HCT116 (cell line): ENCODE results near the gene RGS9BP. TPM values are rescaled to one million over a fixed set of nuclear protein-coding genes. Genes with fewer than 3 reads are reported as not detected.
A peak's percentile ranks its signal among the peaks of the same experiment; 100 is the strongest.
"Not testable (repeated sequence)": the region's sequence is repeated elsewhere in the genome, so short reads cannot be mapped to it uniquely, and the experiment has no call there.

ENCODE experiments used
- ATAC-seq: fragments of 200-7000 bp; cut with Tn5 transposase; 2 replicates; pipeline ENCODE4 v1.9.1; 2020; ENCODE audit warnings: mild to moderate bottlenecking, moderate library complexity
- BruUV-seq: library from RNA; stranded (reverse); fragments of 400-500 nt; replicated peaks from 2 replicates; lab custom pipeline; 2021; lab: Mats Ljungman, UMichigan
- CTCF ChIA-PET: fragments of 300-600 bp; sonication (Branson Sonifier 250); formaldehyde crosslinking; loops from one replicate; lab custom pipeline; 2021; ENCODE audit warnings: antibody characterized with exemption; lab: Charles Lee
- POLR2A ChIA-PET: fragments of 300-600, 350-600 bp; sonication (Branson Sonifier 250); formaldehyde crosslinking; loops from one replicate; lab custom pipeline; 2021; ENCODE audit warnings: antibody characterized with exemption; lab: Charles Lee
- RAD21 ChIA-PET, 2 experiments: fragments of 300-600 bp; sonication (Branson Sonifier 250); formaldehyde crosslinking; loops; one replicate each; lab custom pipeline; 2023; ENCODE audit warnings: low total read pairs in 2 of 2; ENCODE audit not compliant: uncharacterized antibody in 2 of 2, unreplicated experiment in 2 of 2, low non-redundant PET in 1 of 2; lab: Charles Lee
- DNase-seq: peaks from one replicate; pipeline ENCODE4 v3.0.0-alpha.2; 2010; ENCODE audit warnings: low read depth, low spot score
- H2AFZ ChIP-seq: fragments of 200-600 bp; shearing (Covaris generic), sonication (generic); 2 replicates; pipeline ENCODE4 v1.6.1; 2017; ENCODE audit warnings: low read depth, mixed run types, mixed read lengths, antibody characterized with exemption, low read length; ENCODE audit not compliant: poor library complexity, severe bottlenecking
- H3K27ac ChIP-seq: 2 replicates; pipeline ENCODE4 v1.5.1; 2012; ENCODE audit warnings: low read depth, low read length
- H3K27me3 ChIP-seq: fragments of 200-600 bp; sonication (generic); 2 replicates; pipeline ENCODE4 v1.6.1; 2016; ENCODE audit warnings: mixed run types, low read length, mixed read lengths; ENCODE audit not compliant: insufficient read depth
- H3K36me3 ChIP-seq, 2 experiments: fragments of 200-500 bp in 1 of 2; fragments of 200-600 bp in 1 of 2; sonication (Bioruptor generic) in 1 of 2; sonication (generic) in 1 of 2; 2 replicates each; pipeline versions ENCODE4 v1.5.1 to v1.6.1; 2014 to 2016; ENCODE audit warnings: low read length in 2 of 2, inconsistent platforms in 1 of 2, mixed read lengths in 1 of 2, mixed run types in 1 of 2; ENCODE audit not compliant: insufficient read depth in 2 of 2, control insufficient read depth in 1 of 2
- H3K4me1 ChIP-seq, 2 experiments: fragments of 200-600 bp in 1 of 2; sonication (generic) in 1 of 2; 2 replicates each; pipeline versions ENCODE4 v1.5.1 to v1.6.1; 2012 to 2017; ENCODE audit warnings: low read length in 2 of 2, inconsistent platforms in 1 of 2, mild to moderate bottlenecking in 1 of 2, mixed read lengths in 1 of 2, mixed run types in 1 of 2, moderate library complexity in 1 of 2; ENCODE audit not compliant: insufficient read depth in 2 of 2, control insufficient read depth in 1 of 2
- H3K4me2 ChIP-seq: fragments of 200-600 bp; sonication (generic); 2 replicates; pipeline ENCODE4 v1.6.1; 2017; ENCODE audit warnings: mixed run types, low read length, mixed read lengths
- H3K4me3 ChIP-seq, 2 experiments: fragments of 200-600 bp in 1 of 2; sonication (generic) in 1 of 2; replicated peaks in 1 of 2; 2 replicates each; pipeline ENCODE4 v1.5.1; 2011 to 2016; ENCODE audit warnings: low read length in 2 of 2, control low read depth in 1 of 2, low read depth in 1 of 2, mild to moderate bottlenecking in 1 of 2, mixed read lengths in 1 of 2, mixed run types in 1 of 2
- H3K79me2 ChIP-seq: fragments of 200-600 bp; sonication (generic); 2 replicates; pipeline ENCODE4 v1.6.1; 2017; ENCODE audit warnings: mild to moderate bottlenecking, mixed run types, low read length, moderate library complexity, mixed read lengths; ENCODE audit not compliant: insufficient read depth
- H3K9ac ChIP-seq: fragments of 200-600 bp; sonication (generic); 2 replicates; pipeline ENCODE4 v1.6.1; 2016; ENCODE audit warnings: low read length, mixed read lengths
- H3K9me2 ChIP-seq: fragments of 200-600 bp; sonication (generic), shearing (Covaris generic); 2 replicates; pipeline ENCODE4 v1.6.1; 2017; ENCODE audit warnings: mixed run types, mild to moderate bottlenecking, moderate library complexity; ENCODE audit not compliant: insufficient read depth
- H3K9me3 ChIP-seq, 2 experiments: fragments of 200-500 bp in 1 of 2; fragments of 200-600 bp in 1 of 2; sonication (Bioruptor generic) in 1 of 2; sonication (generic) in 1 of 2; 2 replicates each; pipeline ENCODE4 v1.6.1; 2014 to 2017; ENCODE audit warnings: low read length in 2 of 2, mixed read lengths in 2 of 2, inconsistent platforms in 1 of 2, low read depth in 1 of 2, mild to moderate bottlenecking in 1 of 2, mixed run types in 1 of 2, moderate library complexity in 1 of 2; ENCODE audit not compliant: control insufficient read depth in 1 of 2, insufficient read depth in 1 of 2
- H4K20me1 ChIP-seq: fragments of 200-600 bp; sonication (generic), shearing (Covaris generic); 2 replicates; pipeline ENCODE4 v1.6.1; 2017; ENCODE audit warnings: mixed run types, mild to moderate bottlenecking, moderate library complexity; ENCODE audit not compliant: insufficient read depth
- CTCF ChIP-seq, 3 experiments: fragments of 200-600 bp in 1 of 3; sonication (generic) in 1 of 3; IDR thresholded peaks in 2 of 3; conservative IDR thresholded peaks in 1 of 3; 2 replicates each; pipeline ENCODE4 v1.5.1; 2012 to 2017; ENCODE audit warnings: low read depth in 2 of 3, low read length in 2 of 3, antibody characterized with exemption in 1 of 3, borderline replicate concordance in 1 of 3, control low read depth in 1 of 3, mild to moderate bottlenecking in 1 of 3, mixed read lengths in 1 of 3, mixed run types in 1 of 3, moderate library complexity in 1 of 3; ENCODE audit not compliant: insufficient read depth in 1 of 3
- EGR1 ChIP-seq: IDR thresholded peaks from 2 replicates; pipeline ENCODE4 v1.6.1; 2012; ENCODE audit warnings: low read depth
- EZH2 ChIP-seq: fragments of 200-600 bp; sonication (generic); IDR thresholded peaks from 2 replicates; pipeline ENCODE4 v1.6.1; 2017; ENCODE audit warnings: antibody characterized with exemption, mixed run types
- JUND ChIP-seq: IDR thresholded peaks from 2 replicates; pipeline ENCODE4 v1.6.1; 2012
- MAX ChIP-seq: IDR thresholded peaks from 2 replicates; pipeline ENCODE4 v1.6.1; 2012
- POLR2A ChIP-seq: IDR thresholded peaks from 2 replicates; pipeline ENCODE4 v1.7.0; 2011; ENCODE audit warnings: borderline replicate concordance; ENCODE audit not compliant: insufficient read depth, insufficient read length; ENCODE audit errors: extremely low read depth
- POLR2AphosphoS5 ChIP-seq: IDR thresholded peaks from 2 replicates; pipeline ENCODE4 v1.6.1; 2011; ENCODE audit warnings: mild to moderate bottlenecking, low read depth, low read length, moderate library complexity
- RAD21 ChIP-seq: IDR thresholded peaks from 2 replicates; pipeline ENCODE4 v1.6.1; 2012; ENCODE audit warnings: low read depth, mild to moderate bottlenecking
- ZBTB33 ChIP-seq: IDR thresholded peaks from 2 replicates; pipeline ENCODE4 v1.6.1; 2011; ENCODE audit warnings: mild to moderate bottlenecking, low read length, moderate library complexity; ENCODE audit not compliant: insufficient replicate concordance; ENCODE audit errors: extremely low read depth
- intact Hi-C: fragments of 100-400 bp; cut with micrococcal nuclease; formaldehyde crosslinking; loops from 2 replicates; pipeline ENCODE4 v1.10.0; 2022
- total RNA-seq: library from RNA; stranded (reverse); gene quantifications from one replicate; pipeline ENCODE4 v1.2.1, GENCODE V29; 2021; ENCODE audit not compliant: unreplicated experiment

Gene RGS9BP
- total RNA-seq, 1 experiment from 2014 or later, result 0.54 TPM

- CTCF ChIA-PET, result no interaction called here
- POLR2A ChIA-PET, result no interaction called here
- DNase-seq, result no peak
- Histone ChIP-seq H3K27ac (no peak overlapping the region), H3K9me3 (no peaks in the 10 kb centered on the region), H3K4me2 (no peak overlapping the region), H3K36me3 (peaks cover 8 to 18% of the 10 kb centered on the region in 2 experiments; a peak in 3 of 4 replicates), H3K9ac (no peak overlapping the region), H3K27me3 (no peaks in the 10 kb centered on the region), H3K9me2 (no peaks in the 10 kb centered on the region), H3K4me1 (peaks cover 3 to 6% of the 10 kb centered on the region in 2 experiments; a peak in 3 of 4 replicates), H3K79me2 (peaks cover 21% of the 10 kb centered on the region; the same call in 1 of the 2 replicates), H3K4me3 (no peak overlapping the region), H4K20me1 (no peaks in the 10 kb centered on the region), H2AFZ (no peak overlapping the region)
- TF ChIP-seq CTCF (IDR thresholded peaks at IDR 0.05 in 2 of 3, conservative IDR thresholded peaks at IDR 0.05 in 1 of 3; ENCODE audit: borderline replicate concordance in 1 of 3, insufficient read depth in 1 of 3, low read depth in 2 of 3, low read length in 2 of 3), result no peak
- TF ChIP-seq POLR2A, result no peak
- BruUV-seq, result no TSS peak
- intact Hi-C loops, result no loop called here
- RAD21 ChIA-PET, result no interaction called here
- no peak for ATAC-seq
These were observed 25.0 kb upstream of the RGS9BP start for GRCh38 chr19:32650671-32651070.

GRCh38 chr19:32651729-32652140 lies 23.9 kb upstream of the RGS9BP start:
- Histone ChIP-seq H3K4me3 (no peak overlapping the region), H4K20me1 (no peaks in the 10 kb centered on the region), H3K27ac (no peak overlapping the region)
- POLR2A ChIA-PET, result no interaction called here
- TF ChIP-seq JUND (no peak), MAX (no peak), EZH2 (no peak), ZBTB33 (no peak), RAD21 (no peak), EGR1 (no peak), POLR2AphosphoS5 (no peak)
- TF ChIP-seq, all 23 proteins: peak for 0
- no peak overlapping the region for H2AFZ ChIP-seq
- RAD21 ChIA-PET, result no interaction called here
- no peaks in the 10 kb centered on the region for H3K27me3 ChIP-seq
- no TSS peak for BruUV-seq
- peaks cover 3 to 6% of the 10 kb centered on the region in 2 experiments; a peak in 3 of 4 replicates for H3K4me1 ChIP-seq
- H3K79me2 ChIP-seq, result peaks cover 21% of the 10 kb centered on the region; the same call in 1 of the 2 replicates
- ATAC-seq, result peak; percentile 70
- peaks cover 14 to 20% of the 10 kb centered on the region in 2 experiments; a peak in 3 of 4 replicates for H3K36me3 ChIP-seq
- no peaks in the 10 kb centered on the region for H3K9me3 ChIP-seq
- no peak overlapping the region for H3K9ac ChIP-seq
- no peaks in the 10 kb centered on the region for H3K9me2 ChIP-seq
- H3K4me2 ChIP-seq, result no peak overlapping the region
- CTCF ChIA-PET, result interaction anchor here (1.0 kb wide), 1 partner anchor 52 kb away, joined by 3 read pairs; no protein-coding TSS in a partner anchor
- no peak for DNase-seq
- intact Hi-C loops, result no loop called here

GRCh38 chr19:32652331-32652730 lies 23.3 kb upstream of the RGS9BP start:
- H3K4me2 ChIP-seq, POLR2A ChIA-PET, H3K27me3 ChIP-seq, ATAC-seq, H3K27ac ChIP-seq, RAD21 ChIA-PET, H3K9me3 ChIP-seq, H2AFZ ChIP-seq, H4K20me1 ChIP-seq, BruUV-seq, H3K9ac ChIP-seq, H3K4me1 ChIP-seq, H3K9me2 ChIP-seq, H3K4me3 ChIP-seq, DNase-seq, intact Hi-C loops: not testable (repeated sequence)
- H3K36me3 ChIP-seq, result peaks cover 14 to 18% of the 10 kb centered on the region in 2 experiments; a peak in 3 of 4 replicates
- H3K79me2 ChIP-seq, result peaks cover 21% of the 10 kb centered on the region; the same call in 1 of the 2 replicates
- CTCF ChIA-PET, result interaction anchor here (1.0 kb wide), 1 partner anchor 52 kb away, joined by 3 read pairs; no protein-coding TSS in a partner anchor
